GM19035 (cell line): ENCODE measurements around the gene LINGO4.

ENCODE experiments used
- ATAC-seq: cut with Tn5 transposase; IDR thresholded peaks from one replicate; pipeline ENCODE4 v1.9.1; 2021; ENCODE audit not compliant: unreplicated experiment

Gene LINGO4

DNA sequence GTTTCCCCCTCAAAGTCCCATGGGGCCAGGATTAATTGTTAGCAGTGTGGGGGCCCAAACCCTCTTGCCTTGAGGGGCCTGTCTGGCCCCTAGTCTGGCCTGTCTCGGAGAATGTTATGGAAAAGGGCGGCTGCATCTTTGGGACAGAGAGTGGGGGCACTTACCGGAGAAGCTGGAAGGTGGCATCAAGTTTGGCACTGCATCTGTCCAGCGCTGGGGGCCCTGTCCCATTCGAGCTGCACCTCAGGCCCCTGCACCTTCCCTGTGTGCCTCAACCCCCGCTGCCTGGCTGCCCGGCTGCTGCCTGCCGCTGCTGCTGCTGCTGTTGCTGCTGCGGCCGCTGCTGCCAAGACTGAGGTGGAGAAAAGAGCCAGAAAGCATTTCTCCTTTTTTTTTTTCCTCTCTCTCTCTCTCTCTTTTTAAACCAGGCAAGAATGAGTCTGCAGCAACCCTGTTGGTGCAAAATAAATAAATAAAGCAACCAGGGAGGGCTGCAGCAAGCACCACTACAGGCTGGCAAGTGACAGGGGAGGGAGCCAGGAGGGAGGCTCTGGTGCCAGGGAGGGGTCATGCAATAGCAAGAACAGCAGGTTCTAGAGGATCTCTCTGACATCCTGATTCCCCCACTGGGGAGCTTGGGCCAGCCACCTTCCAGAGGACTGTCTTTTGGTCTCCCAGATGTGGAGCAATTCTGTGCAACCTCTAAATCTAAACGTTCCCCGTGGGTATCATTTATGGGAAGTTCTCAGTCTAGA is at the start of gene LINGO4:
TSS of gene LINGO4 (minus strand) at position 354 of the 755 bp plus-strand sequence. CDS start 2,715 bp downstream, outside the sequence.
- no peak for ATAC-seq

DNA sequence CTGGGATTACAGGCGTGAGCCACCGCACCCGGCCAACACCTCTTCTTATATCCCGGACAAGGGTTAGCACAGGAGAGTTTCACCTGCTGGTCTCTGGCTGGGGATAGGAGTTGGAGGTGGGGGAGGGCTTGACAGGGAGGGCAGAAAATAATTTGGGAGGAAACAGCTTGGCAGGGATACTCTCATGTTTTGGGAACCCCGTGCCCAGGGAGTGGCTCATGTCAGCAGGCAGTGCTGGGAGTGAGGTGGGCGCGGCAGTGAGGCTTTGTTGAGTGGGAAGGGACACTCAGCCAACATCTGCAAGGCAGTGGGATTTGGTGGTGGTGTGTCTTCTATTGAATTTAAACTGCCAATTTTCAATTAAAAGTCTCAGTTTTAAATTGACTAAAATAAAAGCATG is 49.4 kb upstream of the LINGO4 start:
- no peak for ATAC-seq

- no peak for ATAC-seq
These were observed 48.3 kb upstream of the LINGO4 start, which contains the start of gene THEM5 for GRCh38 chr1:151853411-151853943. TSS of gene THEM5 (minus strand) at chr1:151853712. CDS start at chr1:151853565, 147 bp downstream.

DNA sequence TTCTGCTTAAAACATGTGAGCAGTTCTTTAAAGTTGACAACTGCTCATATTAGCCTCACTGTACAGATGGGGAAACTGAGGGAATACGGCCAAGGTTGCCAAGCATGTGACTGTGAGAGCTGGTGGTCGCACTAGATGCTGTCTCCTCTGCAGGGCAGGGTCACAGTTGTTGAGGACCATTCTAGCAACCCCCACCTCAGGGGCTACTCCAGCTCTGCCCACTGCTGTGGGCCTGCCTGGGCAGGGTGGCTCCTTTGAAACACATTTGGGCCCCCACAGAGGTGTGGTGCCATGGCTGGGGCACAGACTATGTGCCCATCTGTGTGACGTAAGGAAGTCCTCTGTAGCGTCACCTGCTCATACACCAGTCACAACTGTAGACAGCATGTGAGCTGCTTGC is 47.5 kb upstream of the LINGO4 start:
- ATAC-seq, result no peak

GRCh38 chr1:151851886-151852285 is 46.7 kb upstream of the LINGO4 start:
- no peak for ATAC-seq

- no peak for ATAC-seq
These were observed 44.7 kb upstream of the LINGO4 start for GRCh38 chr1:151849871-151850270.

GRCh38 chr1:151849126-151849525 is 43.9 kb upstream of the LINGO4 start:
- ATAC-seq, result no peak

DNA sequence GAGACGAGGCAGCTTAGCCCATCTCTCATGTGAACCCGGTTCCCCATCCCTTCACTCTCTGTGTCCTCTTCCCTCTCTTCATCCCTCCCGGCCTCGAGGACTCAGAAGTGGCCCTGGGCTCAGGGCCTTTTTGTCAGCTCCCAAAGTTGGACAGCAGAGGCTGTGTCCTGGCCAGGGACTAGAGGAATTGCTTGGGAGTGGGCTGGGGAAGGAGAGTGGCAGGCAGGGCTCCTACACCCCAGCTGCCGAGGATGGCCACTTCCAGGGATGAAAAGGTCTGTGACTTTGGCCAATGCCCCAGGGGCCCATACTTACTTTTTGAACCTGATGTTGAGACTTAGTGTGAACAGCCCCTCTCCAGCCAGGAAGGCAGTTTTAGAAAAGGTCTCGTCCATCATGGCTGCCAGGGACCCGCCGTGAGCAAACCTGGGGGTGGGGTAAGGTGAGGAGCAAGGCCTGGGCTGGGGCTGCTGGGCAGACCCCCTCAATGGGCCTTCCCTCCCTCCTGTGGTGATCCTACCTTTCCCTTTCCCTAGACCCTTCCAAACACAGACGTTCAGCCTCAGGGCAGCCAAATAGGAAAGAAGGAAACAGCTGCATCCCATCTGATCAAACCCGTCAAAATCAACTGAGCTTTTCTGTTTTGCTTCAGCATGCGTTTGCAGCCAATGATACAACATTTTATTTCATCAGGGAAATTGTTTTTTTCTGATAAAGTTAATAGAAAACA is 42.8 kb upstream of the LINGO4 start:
- no peak for ATAC-seq

DNA sequence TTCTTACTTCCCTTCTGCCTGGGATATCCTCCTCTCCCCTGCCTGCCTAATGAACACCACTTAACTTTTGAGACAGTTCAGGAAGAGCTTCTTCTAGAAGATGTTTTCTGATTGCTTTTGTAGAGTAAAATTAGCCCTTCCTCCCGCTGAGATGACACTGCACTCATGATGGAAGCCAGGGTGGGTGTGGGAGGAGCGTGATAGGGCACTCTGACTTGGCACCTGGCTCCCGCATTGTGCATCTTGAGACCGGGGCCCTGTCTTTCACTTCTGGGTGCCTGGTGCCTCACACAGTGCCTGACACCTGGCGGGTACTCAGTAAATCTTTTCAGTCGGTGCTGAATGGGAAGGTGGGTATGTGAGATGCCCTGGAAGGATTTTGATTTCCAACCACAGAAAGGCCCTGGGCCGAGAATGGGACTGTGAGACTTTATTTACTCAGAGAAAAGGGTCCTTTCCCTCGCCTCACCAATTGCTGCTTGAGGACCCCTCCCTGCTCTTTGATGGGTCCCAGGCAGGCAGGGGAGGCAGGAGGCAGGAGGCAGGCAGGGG is 41.5 kb upstream of the LINGO4 start:
- no peak for ATAC-seq

GRCh38 chr1:151846062-151846568 is 40.9 kb upstream of the LINGO4 start:
- no peak for ATAC-seq

DNA sequence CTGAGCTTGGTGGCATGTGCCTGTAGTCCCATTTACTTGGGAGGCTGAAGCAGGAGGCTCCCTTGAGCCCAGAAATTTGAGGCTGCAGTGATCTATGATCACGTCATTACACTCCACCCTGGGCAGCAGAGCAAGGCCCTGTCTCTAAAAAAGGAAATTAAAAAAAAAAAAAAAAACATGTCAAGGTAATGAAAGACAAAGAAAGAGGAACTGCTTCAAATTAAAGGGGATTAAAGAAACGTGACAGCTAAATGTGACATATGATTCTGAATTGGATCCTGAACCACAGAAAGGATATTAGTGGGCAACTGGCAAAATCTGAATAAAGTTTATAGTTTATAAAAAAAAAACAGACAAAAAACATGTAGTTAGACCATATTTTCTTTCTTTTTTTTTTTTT is 38.2 kb upstream of the LINGO4 start:
- ATAC-seq, result no peak

GRCh38 chr1:151841141-151841540 is 35.9 kb upstream of the LINGO4 start:
- ATAC-seq, result no peak

- ATAC-seq, result no peak
These were observed 35.2 kb upstream of the LINGO4 start for GRCh38 chr1:151840421-151840820.

DNA sequence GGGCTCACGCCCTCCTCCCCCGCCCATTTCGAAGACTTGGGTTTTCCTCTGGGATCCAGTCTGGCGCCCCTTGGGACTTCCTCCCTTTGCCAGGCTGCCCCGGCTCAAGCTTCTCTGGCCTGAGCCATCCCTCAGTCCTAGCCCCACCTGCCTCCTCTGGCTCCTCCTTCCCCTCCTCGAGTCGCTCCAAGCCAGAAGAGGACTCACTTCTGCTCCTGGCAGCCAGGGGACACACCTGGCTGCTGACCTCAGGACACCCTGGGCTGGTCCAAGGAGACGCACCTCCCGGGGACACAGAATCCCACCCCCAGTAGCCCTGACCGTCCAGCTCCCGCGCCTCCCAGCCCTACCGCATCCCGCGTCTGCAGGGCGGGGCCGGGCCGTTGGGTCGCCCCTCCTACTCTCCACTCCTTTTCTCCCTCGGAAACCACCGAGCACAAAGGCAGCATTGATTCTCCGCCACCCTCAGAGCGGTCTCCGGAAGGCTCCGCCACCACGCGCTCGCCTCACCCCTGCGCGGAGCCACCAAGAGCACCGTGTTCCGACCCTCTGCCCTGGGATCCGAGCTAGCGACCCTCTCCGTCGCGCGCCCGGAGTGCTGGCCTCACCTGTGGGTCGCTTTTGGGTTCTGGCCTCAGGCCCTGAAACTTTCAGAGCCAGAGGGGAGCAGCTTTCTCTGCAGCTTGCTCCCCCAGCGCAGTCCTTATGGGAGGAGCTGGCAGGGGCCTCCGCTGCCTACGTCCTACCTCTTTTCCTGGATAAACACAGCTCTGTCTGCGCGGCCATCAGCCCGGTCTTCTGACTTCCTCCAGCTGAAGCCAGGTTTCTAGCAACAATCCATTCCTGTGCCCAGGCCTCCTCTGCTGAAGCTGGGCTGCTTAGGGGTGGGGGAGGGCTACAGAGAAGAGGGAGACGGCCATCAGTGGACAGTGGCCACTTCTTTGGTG is 34.5 kb upstream of the LINGO4 start, which contains the start of gene C2CD4D:
TSS of gene C2CD4D (minus strand) at position 364 of the 947 bp plus-strand sequence. CDS start 831 bp downstream, outside the sequence.
- ATAC-seq, result no peak

DNA sequence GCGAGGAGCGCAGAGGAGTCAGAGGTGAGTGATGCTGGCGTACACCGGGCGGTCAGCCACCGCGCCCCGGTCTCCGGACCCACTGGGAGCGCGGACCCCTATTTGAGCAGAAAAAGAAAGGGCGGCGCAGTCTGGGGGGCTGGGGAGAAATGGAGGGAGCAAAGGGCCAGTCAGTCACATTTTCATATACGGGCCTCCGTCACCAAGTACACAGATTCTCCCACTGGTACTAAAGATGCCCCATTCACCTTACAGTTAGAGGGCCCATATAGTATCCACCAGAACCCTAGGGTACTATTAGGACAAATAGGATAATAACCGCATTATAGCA is 33.8 kb upstream of the LINGO4 start:
- ATAC-seq, result no peak

DNA sequence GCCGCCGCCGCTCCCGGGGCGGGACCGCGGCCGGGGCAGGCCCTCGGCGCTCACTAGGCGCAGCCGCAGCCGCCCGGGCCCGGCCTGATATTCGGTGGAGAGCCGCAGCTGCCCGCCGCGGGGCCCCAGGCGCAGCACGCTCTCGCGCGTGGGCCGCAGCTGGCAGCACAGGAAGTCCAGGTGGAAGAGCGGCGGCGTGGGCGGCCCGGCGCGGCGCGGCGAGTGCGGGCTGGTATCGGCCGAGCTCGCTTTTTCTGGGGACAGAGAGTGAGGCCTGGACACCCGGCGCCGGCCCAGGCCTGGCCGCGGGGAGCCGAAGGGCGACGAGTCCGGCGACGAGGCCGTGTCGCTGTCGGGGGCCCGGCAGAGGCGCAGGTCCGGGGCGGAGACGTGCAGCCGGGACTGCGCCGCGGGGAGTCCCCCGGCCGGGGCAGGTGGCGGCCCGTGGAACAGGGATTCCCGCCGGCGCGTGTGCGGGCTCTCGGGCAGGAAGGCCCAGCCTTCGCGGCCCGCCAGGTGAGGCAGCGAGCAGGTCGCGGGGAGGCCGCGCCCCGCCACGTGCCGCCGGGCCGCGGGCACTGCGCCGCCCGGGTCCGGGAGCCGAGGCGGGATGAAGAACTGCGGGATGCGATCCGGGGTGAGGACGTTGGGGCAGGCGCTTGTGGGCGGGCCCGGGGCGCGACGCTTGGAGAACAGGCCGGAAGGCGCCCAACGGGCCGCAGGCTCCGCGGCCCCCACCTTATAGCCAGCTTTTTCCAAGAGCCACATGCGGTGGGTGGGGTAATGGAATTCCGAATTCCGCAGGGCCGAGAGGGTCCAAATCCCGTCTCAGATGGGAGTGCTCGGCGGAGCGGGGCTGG is 33.2 kb upstream of the LINGO4 start:
- no peak for ATAC-seq

- no peak for ATAC-seq
These were observed 32.6 kb upstream of the LINGO4 start for GRCh38 chr1:151837884-151838221.

- ATAC-seq, result no peak
These were observed 32.0 kb upstream of the LINGO4 start for GRCh38 chr1:151837197-151837596.

- no peak for ATAC-seq
These were observed 30.4 kb upstream of the LINGO4 start for GRCh38 chr1:151835596-151835995.

DNA sequence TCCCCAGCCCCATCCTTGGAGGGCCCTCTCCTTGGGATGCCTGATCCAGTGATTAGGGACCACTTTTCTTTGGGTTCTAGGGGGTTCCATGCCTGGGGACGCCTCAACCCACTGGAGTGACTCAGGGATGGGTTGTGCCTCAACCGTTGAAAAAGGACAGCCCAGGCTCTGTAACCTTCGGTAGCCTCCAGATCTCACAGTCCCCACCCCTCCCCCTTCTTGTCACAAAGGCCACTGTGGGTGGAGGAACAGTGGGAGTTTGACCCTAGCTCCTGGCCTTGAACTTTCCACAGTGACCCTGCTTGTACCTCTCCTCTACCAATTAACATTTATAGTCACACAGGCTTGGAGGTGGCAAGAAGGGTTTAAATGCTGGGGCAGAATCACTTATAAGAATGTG is 29.0 kb upstream of the LINGO4 start:
- ATAC-seq, result no peak
